Stimulated activated CD8-positive, alpha-beta memory T cell treated with anti-CD3 and anti-CD28 coated beads, Interleukin-4, amount 100 ng/mL, for 24 hours (primary cell): Measurements from ENCODE around the gene SLC26A1.
"Not testable (repeated sequence)": the region's sequence is repeated elsewhere in the genome, so short reads cannot be mapped to it uniquely, and the experiment has no call there.

ENCODE experiments used
- DNase-seq: peaks from one replicate; pipeline ENCODE4 v3.0.0-alpha.2; 2020; ENCODE audit warnings: low read depth

SLC26A1 gene

DNA sequence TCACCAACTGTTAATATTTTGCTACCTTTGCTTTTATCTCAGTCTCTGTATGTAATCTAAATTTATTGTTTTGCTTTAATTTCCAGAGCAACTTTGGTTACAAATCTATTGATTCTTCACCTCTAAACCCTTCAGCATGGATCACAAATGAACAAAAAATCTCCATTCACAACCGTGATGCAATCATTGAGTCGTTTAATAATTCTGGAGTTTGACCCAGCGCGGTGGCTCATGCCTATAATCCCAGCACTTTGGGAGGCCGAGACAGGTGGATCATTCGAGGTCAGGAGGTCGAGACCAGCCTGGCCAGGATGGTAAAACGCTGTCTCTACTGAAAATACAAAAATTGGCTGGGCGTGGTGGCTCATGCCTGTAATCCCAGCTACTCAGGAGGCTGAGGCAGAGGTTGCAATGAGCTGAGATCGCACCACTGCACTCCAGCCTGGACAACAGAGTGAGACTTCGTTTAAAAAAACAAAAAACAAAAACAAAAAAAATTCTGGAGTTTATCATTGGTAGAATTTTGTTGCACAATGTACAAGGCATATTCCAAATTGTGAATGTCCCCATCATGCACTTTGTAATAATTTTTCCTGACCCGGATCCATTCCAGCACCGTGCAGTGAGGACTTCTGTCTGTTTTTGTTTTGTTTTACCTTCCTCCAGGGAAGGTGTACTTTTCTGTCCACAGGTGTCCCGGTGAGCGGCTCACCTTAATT lies 8.7 kb downstream of the SLC26A1 start:
- DNase-seq = no peak

DNA sequence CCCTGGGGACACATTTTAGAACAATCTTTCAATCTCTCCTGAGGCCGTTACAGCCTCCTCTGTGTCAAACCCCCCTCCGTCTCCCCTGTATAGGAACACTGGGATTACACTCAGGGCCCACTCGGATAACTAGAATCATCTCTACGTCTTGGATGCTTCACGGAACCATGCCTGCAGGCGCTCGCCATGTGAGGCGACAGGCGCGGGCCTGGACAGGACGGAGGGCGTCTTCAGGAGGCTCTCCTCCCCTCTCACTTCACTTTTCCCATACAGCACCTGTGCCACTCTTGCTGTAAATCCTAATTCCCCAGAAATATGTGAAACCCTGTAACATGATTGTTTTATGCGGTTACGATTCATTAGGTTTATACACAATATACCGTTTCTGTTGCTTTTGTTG lies 10.4 kb downstream of the SLC26A1 start:
- DNase-seq = no peak

GRCh38 chr4:982291-982690 lies 10.9 kb downstream of the SLC26A1 start:
- no peak for DNase-seq

GRCh38 chr4:978957-979701 lies 14.1 kb downstream of the SLC26A1 start:
- DNase-seq = no peak

GRCh38 chr4:976016-976415 lies 17.2 kb downstream of the SLC26A1 start:
- DNase-seq = not testable (repeated sequence)

GRCh38 chr4:974668-975067 lies 18.5 kb downstream of the SLC26A1 start:
- DNase-seq = no peak

DNA sequence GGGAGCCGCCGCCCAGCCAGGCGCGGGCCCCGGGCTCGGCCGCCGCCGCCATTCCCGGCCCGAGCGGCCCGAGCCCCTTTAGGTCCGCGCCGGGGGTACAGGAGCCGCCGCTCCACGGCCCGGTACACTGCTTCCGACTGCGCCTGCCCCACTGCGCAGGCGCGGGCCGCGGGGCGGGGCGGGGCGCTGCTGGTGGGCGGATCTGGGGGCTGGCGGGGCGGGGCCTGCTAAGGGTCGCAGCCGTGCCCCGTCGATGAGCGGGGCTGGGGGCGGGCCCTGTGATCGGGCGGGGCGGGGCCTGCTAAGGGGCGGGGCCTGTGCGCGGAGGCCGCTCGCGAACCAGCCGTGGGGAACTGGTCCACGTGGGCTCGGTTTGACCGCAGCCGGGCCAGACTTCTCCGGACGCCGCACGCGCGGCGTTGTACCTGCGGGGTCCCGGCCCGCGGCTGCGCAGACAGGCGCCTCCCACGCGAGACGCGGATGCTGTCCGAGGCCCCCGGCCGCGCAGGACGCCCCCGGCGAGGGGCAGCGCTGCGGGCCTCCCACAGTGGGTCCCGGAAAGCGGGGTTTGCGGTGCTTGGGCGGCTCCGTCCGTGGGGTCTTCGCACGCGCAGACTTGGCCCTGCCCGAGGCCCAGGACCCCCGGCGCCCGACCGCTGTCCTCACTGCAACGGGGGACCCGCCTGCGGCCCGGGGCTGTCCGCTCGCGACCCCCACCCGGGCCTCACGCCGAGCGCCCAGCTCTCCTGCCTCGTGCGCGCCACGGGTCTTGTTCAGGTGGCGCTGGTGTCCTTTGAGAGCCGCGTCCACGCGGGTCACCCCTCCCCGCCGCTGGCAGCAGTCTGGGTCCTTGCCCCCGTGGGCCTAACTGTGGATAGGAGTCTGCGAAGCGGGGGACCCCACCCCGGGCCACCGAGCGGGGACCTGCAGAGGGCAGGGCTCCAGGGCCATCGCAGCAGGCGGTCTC lies 19.5 kb downstream of the SLC26A1 start, which contains the start of gene DGKQ:
Gene DGKQ (minus strand): TSS at position 139 of the 967 bp plus-strand sequence. CDS start 87 bp downstream, at position 52.
- peak; percentile 78 for DNase-seq

DNA sequence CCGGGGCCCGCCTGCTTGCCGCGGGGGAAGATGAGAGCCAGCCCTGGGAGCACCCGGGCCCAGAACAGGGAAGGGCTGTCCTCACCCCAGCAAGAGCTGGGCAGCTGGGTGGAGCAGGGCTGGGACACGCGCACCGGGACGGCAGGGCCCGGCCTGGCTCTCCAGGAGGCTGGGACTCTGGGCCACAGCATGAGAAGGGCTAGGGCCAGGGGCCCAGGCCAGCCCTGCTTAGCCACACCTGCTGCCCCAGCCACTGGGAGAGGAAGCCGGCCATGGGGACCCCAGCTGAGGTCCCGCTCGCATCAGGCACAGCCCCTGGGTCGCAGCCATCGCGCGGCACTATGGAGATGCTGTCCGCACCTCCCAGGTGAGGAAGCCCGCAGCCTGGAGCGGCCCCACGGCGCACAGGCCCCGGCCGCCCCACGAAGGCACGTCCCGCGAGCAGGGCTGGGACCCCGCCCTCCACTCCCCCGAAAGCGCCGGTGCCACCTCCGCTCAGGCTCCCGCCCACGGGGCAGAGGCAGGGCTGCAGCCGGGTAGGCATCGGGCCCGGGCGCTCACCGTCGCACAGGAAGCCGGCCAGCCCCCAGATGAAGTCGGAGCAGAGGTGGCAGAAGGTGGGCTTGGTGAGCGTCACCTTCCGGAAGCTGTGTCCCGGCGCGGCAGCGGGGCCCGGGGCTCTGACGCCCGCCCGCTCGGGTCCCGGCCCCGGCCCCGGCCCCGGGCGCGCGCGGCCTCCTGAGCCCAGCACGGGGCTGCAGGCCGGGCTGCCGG lies 20.4 kb downstream of the SLC26A1 start:
- peak; percentile 47 for DNase-seq

DNA sequence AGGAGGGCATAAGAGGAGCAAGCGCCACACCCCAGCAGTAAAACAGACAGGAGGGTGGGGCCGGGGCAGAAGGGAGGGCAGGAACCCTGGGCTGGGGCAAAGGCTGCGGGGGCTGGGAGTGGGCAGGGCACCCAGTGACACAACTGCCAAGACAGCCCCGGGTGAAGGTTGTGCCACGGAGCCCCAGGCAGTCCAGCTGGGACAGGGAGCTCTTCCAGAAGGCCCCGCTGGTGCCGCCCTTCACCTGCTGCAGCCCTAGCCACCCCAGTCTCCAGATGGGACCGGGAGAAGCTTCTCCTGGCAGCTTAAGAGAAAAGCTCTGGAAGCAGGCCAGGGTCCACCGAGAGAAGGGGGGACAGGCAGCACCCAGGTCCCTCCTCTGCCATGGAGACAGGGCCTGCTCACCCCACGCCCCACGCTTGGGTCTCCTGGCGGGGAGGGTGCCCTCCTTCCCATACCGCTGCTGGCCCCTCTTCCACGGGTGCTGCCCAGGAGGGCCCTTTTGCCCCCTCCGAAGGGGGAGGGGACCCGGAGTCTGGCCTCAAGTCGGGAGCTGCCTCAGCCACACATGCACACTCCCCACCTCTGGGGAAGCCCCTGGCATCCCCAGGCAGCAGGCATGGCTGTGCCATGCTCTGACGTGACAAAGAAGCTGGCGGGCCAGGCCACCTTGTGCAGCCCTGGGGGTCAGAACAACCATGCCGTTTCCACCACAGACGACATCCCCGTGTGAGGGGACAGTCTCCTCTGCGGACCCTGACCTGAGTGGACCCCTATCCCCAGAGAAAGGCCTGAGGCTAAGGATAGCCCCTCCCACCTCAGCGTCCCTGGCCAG lies 21.3 kb downstream of the SLC26A1 start:
- DNase-seq = no peak

DNA sequence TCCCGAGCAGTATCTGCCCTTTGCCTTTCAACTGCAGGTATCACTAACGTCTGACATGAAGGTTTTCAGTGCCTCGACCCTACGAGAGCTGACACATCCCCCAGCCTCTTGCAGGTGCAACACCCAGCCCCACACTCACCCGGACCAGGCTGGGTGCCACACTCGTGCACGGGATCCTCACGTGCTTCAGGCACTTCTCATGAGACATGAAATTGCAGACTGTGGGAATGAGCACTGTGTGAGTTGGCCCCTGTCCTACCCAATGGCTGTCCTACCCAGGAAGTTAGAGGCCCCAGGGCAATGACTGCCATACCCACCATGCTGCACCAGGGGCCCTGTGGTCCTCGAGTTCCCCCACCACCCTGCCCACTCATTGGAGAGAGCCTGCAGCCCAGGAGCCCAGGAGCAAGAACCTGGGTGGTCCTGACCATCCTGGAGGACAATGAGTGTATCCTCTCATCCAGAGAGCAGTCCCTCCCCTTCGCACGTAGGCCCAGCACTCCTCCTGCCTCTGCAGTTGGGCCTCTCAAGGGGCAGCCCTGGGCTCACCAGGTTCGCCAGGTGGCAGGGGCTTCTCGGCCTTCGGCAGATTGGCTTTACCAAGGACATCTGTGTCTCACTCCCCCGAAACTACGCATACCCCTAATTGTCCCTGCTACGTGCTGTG lies 22.2 kb downstream of the SLC26A1 start:
- DNase-seq = no peak

GRCh38 chr4:970046-970745 lies 23.0 kb downstream of the SLC26A1 start:
- peak; percentile 36 for DNase-seq

GRCh38 chr4:968621-969394 lies 24.4 kb downstream of the SLC26A1 start:
- no peak for DNase-seq

- no peak for DNase-seq
Observed at GRCh38 chr4:968221-968620, 25.0 kb downstream of the SLC26A1 start.

- no peak for DNase-seq
Observed at GRCh38 chr4:967113-968104, 25.8 kb downstream of the SLC26A1 start.

DNA sequence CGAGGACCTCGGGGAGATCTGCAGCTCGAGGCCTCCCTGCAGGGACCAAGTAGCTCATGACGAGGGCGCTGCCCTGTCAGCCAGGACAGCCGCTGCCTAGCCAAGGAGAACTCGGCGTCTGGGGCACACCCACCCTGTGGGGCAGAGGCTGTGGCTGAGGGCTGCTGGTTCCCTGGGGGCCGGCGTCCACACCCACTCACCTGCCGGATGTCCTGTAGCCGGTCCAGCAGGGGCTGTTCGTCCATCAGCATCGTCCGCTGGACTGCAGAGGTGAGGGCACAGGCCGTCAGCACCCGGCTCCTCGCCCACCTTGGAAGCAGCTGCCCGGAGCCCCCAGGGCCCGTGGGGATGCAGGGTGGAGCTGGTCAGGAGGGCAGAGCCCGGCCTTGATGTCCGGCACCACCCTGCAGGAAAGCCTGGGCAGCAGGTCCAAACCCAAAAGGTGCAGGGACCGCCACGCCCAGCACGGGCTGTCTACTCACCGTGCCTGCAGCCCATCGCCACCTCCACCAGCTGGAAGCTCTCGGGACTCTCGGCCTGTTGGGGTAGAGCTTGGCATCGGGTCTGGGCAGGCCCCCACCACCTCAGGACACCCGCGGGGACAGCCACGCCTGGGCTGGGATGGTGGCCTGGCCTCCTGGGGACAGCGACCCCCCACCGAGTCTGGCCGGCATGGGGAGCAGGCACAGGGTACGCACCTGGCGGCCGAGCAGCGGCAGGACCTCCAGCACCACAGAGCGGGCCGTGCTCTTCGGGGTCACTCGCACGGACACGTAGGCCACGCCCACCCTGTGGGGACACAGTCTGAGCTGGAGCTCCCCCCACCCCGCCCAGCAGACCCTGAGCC lies 26.7 kb downstream of the SLC26A1 start:
- DNase-seq = no peak

GRCh38 chr4:965766-966134 lies 27.5 kb downstream of the SLC26A1 start:
- DNase-seq = no peak
